H9 (cell line): ENCODE measurements around the gene YDJC. TPM values are rescaled to one million over a fixed set of nuclear protein-coding genes. Genes with fewer than 3 reads are reported as not detected.

Source experiments
- DNase-seq: peaks from one replicate; pipeline ENCODE4 v3.0.0-alpha.2; 2017
- H2AFZ ChIP-seq: one replicate; pipeline ENCODE4 v1.6.1; 2013; ENCODE audit warnings: mild to moderate bottlenecking, low read length, control low read depth, moderate library complexity
- H2AK5ac ChIP-seq: 2 replicates; pipeline ENCODE4 v1.6.1; 2013; ENCODE audit warnings: low read length, control low read depth, mixed read lengths; ENCODE audit not compliant: insufficient read length
- H2BK120ac ChIP-seq: one replicate; pipeline ENCODE4 v1.6.1; 2013; ENCODE audit warnings: low read depth, mild to moderate bottlenecking, low read length, control low read depth, inconsistent platforms; ENCODE audit not compliant: poor library complexity, severe bottlenecking
- H2BK12ac ChIP-seq: 2 replicates; pipeline ENCODE4 v1.6.1; 2013; ENCODE audit warnings: low read length, control low read depth, mixed read lengths, low read depth; ENCODE audit not compliant: insufficient read length
- H2BK15ac ChIP-seq: 2 replicates; pipeline ENCODE4 v1.6.1; 2013; ENCODE audit warnings: low read depth, low read length, control low read depth
- H2BK20ac ChIP-seq: one replicate; pipeline ENCODE4 v1.6.1; 2013; ENCODE audit warnings: low read depth, mild to moderate bottlenecking, low read length, control low read depth, inconsistent platforms; ENCODE audit not compliant: poor library complexity, severe bottlenecking
- H2BK5ac ChIP-seq: 2 replicates; pipeline ENCODE4 v1.6.1; 2013; ENCODE audit warnings: low read length, control low read depth, mixed read lengths; ENCODE audit not compliant: insufficient read length
- H3K14ac ChIP-seq: 2 replicates; pipeline ENCODE4 v1.6.1; 2013; ENCODE audit warnings: low read length, control low read depth; ENCODE audit not compliant: insufficient read depth
- H3K18ac ChIP-seq: 2 replicates; pipeline ENCODE4 v1.6.1; 2013; ENCODE audit warnings: low read depth, mild to moderate bottlenecking, mixed read lengths, low read length, control low read depth; ENCODE audit not compliant: insufficient read length
- H3K23ac ChIP-seq: 2 replicates; pipeline ENCODE4 v1.6.1; 2013; ENCODE audit warnings: low read length, control low read depth, mixed read lengths, low read depth; ENCODE audit not compliant: insufficient read length
- H3K23me2 ChIP-seq: 2 replicates; pipeline ENCODE4 v1.6.1; 2013; ENCODE audit warnings: low read depth, mild to moderate bottlenecking, mixed read lengths, low read length, control low read depth; ENCODE audit not compliant: insufficient read length, poor library complexity, severe bottlenecking
- H3K27ac ChIP-seq: 2 replicates; pipeline ENCODE4 v1.5.1; 2013; ENCODE audit warnings: low read length, control low read depth, mixed read lengths, low read depth; ENCODE audit not compliant: insufficient read length
- H3K27me3 ChIP-seq: 2 replicates; pipeline ENCODE4 v1.6.1; 2013; ENCODE audit warnings: low read length, control low read depth, inconsistent platforms; ENCODE audit not compliant: insufficient read depth
- H3K4ac ChIP-seq: 2 replicates; pipeline ENCODE4 v1.6.1; 2013; ENCODE audit warnings: low read depth, mild to moderate bottlenecking, control low read depth, inconsistent platforms, low read length, moderate library complexity
- H3K4me1 ChIP-seq: 2 replicates; pipeline ENCODE4 v1.6.1; 2013; ENCODE audit warnings: low read length, control low read depth, inconsistent platforms; ENCODE audit not compliant: insufficient read depth
- H3K4me2 ChIP-seq: 2 replicates; pipeline ENCODE4 v1.6.1; 2013; ENCODE audit warnings: low read length, control low read depth, mixed read lengths; ENCODE audit not compliant: insufficient read length, insufficient read depth
- H3K56ac ChIP-seq: 2 replicates; pipeline ENCODE4 v1.6.1; 2013; ENCODE audit warnings: low read depth, mild to moderate bottlenecking, mixed read lengths, low read length, control low read depth; ENCODE audit not compliant: insufficient read length
- H3K79me1 ChIP-seq: 2 replicates; pipeline ENCODE4 v1.6.1; 2013; ENCODE audit warnings: low read depth, mild to moderate bottlenecking, moderate library complexity, low read length, control low read depth, inconsistent platforms; ENCODE audit not compliant: insufficient read depth, poor library complexity, severe bottlenecking
- H3K79me2 ChIP-seq: 2 replicates; pipeline ENCODE4 v1.6.1; 2013; ENCODE audit warnings: low read length, control low read depth, inconsistent platforms; ENCODE audit not compliant: insufficient read depth
- H3K9ac ChIP-seq: 2 replicates; pipeline ENCODE4 v1.6.1; 2013; ENCODE audit warnings: low read length, control low read depth, mixed read lengths; ENCODE audit not compliant: insufficient read length; ENCODE audit errors: extremely low read depth
- H3K9me3 ChIP-seq: one replicate; pipeline ENCODE4 v1.6.1; 2013; ENCODE audit warnings: low read depth, low read length, inconsistent platforms; ENCODE audit not compliant: control insufficient read depth
- H3T11ph ChIP-seq: one replicate; pipeline ENCODE4 v1.6.1; 2013; ENCODE audit warnings: mild to moderate bottlenecking, low read length, control low read depth, inconsistent platforms
- H4K20me1 ChIP-seq: one replicate; pipeline ENCODE4 v1.6.1; 2013; ENCODE audit not compliant: control insufficient read depth, insufficient read length, insufficient read depth
- H4K5ac ChIP-seq: 2 replicates; pipeline ENCODE4 v1.6.1; 2013; ENCODE audit warnings: low read depth, mild to moderate bottlenecking, mixed read lengths, low read length, control low read depth; ENCODE audit not compliant: insufficient read length
- H4K8ac ChIP-seq: replicated peaks from 2 replicates; pipeline ENCODE4 v1.6.1; 2013; ENCODE audit warnings: low read length, control low read depth, mixed read lengths, low read depth; ENCODE audit not compliant: insufficient read length
- H4K91ac ChIP-seq: 2 replicates; pipeline ENCODE4 v1.6.1; 2013; ENCODE audit warnings: low read depth, mild to moderate bottlenecking, moderate library complexity, mixed read lengths, low read length, control low read depth; ENCODE audit not compliant: insufficient read length
- H3K27ac Mint-ChIP-seq, 3 experiments: 2 replicates in 2 of 3; 3 replicates in 1 of 3; pipeline ENCODE4 v1.8.0; 2020 to 2021; ENCODE audit warnings: mixed read lengths in 3 of 3, mild to moderate bottlenecking in 1 of 3, moderate library complexity in 1 of 3
- H3K27me3 Mint-ChIP-seq: 2 replicates; pipeline ENCODE4 v1.8.0; 2021; ENCODE audit warnings: low read depth, mild to moderate bottlenecking, moderate library complexity, mixed read lengths
- H3K36me3 Mint-ChIP-seq, 3 experiments: 2 replicates in 2 of 3; 3 replicates in 1 of 3; pipeline ENCODE4 v1.8.0; 2020 to 2021; ENCODE audit warnings: low read depth in 3 of 3, mixed read lengths in 3 of 3; ENCODE audit not compliant: insufficient read depth in 1 of 3
- H3K4me1 Mint-ChIP-seq, 2 experiments: 2 replicates each; pipeline ENCODE4 v1.8.0; 2020; ENCODE audit warnings: mixed read lengths in 2 of 2
- H3K4me3 Mint-ChIP-seq, 2 experiments: 2 replicates in 1 of 2; 3 replicates in 1 of 2; pipeline ENCODE4 v1.8.0; 2020 to 2021; ENCODE audit warnings: mild to moderate bottlenecking in 2 of 2, mixed read lengths in 2 of 2, moderate library complexity in 1 of 2
- H3K9me3 Mint-ChIP-seq, 2 experiments: 2 replicates in 1 of 2; 3 replicates in 1 of 2; pipeline ENCODE4 v1.8.0; 2020; ENCODE audit warnings: mild to moderate bottlenecking in 2 of 2, mixed read lengths in 2 of 2, moderate library complexity in 1 of 2
- WGBS: extraction: QIAGEN DNeasy Blood & Tissue Kit; methylation state at CpG from one replicate; pipeline ENCODE4 v1.1.7; 2013; ENCODE audit warnings: missing lambda C conversion rate, low lambda C conversion rate, mixed read lengths; ENCODE audit not compliant: insufficient read length; ENCODE audit errors: extremely low coverage; 5-methylcytosine and 5-hydroxymethylcytosine counted together
- total RNA-seq: library from RNA; stranded (reverse); gene quantifications from 2 replicates; pipeline ENCODE4 v1.2.1, GENCODE V29; 2021
- TF ChIP-seq, protein P1 (sequence below): fragments of 200-600 bp; sonication (generic); conservative IDR thresholded peaks from 3 replicates; pipeline ENCODE4 v1.8.0; 2021; ENCODE audit warnings: antibody characterized with exemption, mild to moderate bottlenecking

The YDJC gene
- total RNA-seq, 1 experiment from 2014 or later = 30.2 TPM

DNA sequence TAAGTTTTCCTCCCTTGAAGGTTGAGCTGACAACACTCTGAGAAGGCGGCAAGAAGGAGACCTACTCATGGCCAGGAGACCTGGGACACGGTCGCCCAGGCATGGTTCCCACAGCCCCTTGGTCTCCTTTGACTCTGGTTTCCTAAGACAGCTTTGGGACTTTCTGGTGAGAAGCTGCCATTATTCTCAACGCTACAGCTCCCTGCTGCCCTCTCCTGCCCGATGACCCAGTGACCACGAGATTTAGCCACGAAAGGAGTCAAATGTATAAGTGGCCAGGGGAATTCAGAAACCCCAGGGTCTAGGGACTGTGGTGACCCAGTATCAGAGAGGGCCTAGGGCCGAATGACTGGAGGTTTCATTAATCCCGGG lies 11.6 kb upstream of the YDJC start:
- Mint-ChIP-seq H3K27ac (peak overlapping the region in 1 of 3 experiments; percentile 50; a peak in 1 of 7 replicates), H3K4me1 (peaks cover 14 to 15% of the 10 kb centered on the region in 2 experiments), H3K27me3 (peaks cover 18% of the 10 kb centered on the region), H3K4me3 (peak overlapping the region; percentile 78 to 89), H3K9me3 (no peaks in the 10 kb centered on the region), H3K36me3 (peaks cover 10 to 20% (median 15%) of the 10 kb centered on the region in 3 experiments; a peak in 6 of 7 replicates)
- no peak overlapping the region for H4K91ac ChIP-seq
- H3K56ac ChIP-seq = no peak overlapping the region
- peak overlapping the region; percentile 51 for H3K9ac ChIP-seq
- H2BK120ac ChIP-seq = no peak overlapping the region
- no peak overlapping the region for H3K23ac ChIP-seq
- no peak overlapping the region for H3K18ac ChIP-seq
- no CpG with 5 or more reads among the region's 9 CpGs for WGBS
- peak overlapping the region; percentile 57 for H3K4me2 ChIP-seq
- no peaks in the 10 kb centered on the region; the same call in 1 of the 2 replicates for H3K27me3 ChIP-seq
- H2AFZ ChIP-seq = no peak overlapping the region
- no peak overlapping the region for H2BK5ac ChIP-seq
- no peak overlapping the region for H2AK5ac ChIP-seq
- TF ChIP-seq, protein P1, sequence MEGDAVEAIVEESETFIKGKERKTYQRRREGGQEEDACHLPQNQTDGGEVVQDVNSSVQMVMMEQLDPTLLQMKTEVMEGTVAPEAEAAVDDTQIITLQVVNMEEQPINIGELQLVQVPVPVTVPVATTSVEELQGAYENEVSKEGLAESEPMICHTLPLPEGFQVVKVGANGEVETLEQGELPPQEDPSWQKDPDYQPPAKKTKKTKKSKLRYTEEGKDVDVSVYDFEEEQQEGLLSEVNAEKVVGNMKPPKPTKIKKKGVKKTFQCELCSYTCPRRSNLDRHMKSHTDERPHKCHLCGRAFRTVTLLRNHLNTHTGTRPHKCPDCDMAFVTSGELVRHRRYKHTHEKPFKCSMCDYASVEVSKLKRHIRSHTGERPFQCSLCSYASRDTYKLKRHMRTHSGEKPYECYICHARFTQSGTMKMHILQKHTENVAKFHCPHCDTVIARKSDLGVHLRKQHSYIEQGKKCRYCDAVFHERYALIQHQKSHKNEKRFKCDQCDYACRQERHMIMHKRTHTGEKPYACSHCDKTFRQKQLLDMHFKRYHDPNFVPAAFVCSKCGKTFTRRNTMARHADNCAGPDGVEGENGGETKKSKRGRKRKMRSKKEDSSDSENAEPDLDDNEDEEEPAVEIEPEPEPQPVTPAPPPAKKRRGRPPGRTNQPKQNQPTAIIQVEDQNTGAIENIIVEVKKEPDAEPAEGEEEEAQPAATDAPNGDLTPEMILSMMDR = peak; percentile 52; the same call in 2 of the 3 replicates
- peak; percentile 60 for DNase-seq
- H2BK20ac ChIP-seq = no peak overlapping the region
- H3K14ac ChIP-seq = no peak overlapping the region
- no peak overlapping the region for H3T11ph ChIP-seq
- no peak overlapping the region for H2BK15ac ChIP-seq
- H4K8ac ChIP-seq = no peak overlapping the region
- H4K20me1 ChIP-seq = no peaks in the 10 kb centered on the region
- no peak overlapping the region for H3K27ac ChIP-seq
- no peaks in the 10 kb centered on the region for H3K79me2 ChIP-seq
- H3K4ac ChIP-seq = no peak overlapping the region
- no peak overlapping the region for H2BK12ac ChIP-seq
- no peaks in the 10 kb centered on the region for H3K79me1 ChIP-seq
- no peak overlapping the region for H4K5ac ChIP-seq
- H3K23me2 ChIP-seq = peaks cover 7% of the 10 kb centered on the region
- peaks cover 2% of the 10 kb centered on the region; the same call in 1 of the 2 replicates for H3K4me1 ChIP-seq
- no peaks in the 10 kb centered on the region for H3K9me3 ChIP-seq
